Activated naive CD4-positive, alpha-beta T cell treated with anti-CD3 and anti-CD28 coated beads, Interleukin-2, amount 50 U/mL, for 72 hours (primary cell): ENCODE measurements around the gene SLIT1. TPM values are rescaled to one million over a fixed set of nuclear protein-coding genes. Genes with fewer than 3 reads are reported as not detected.
A peak's percentile ranks its signal among the peaks of the same experiment; 100 is the strongest.

Source experiments
- ATAC-seq, 2 donors: fragments of 150-1000 bp; cut with Tn5 transposase; 2 replicates each; pipeline ENCODE4 v1.10.0; 2021; ENCODE audit warnings: mild to moderate bottlenecking in 2 of 2, moderate library complexity in 2 of 2
- DNase-seq, 2 donors: peaks; one replicate each; pipeline ENCODE4 v3.0.0; 2021 to 2022; ENCODE audit warnings: low spot score in 2 of 2
- H3K27ac Mint-ChIP-seq, 2 donors: one replicate each; pipeline ENCODE4 v1.8.0; 2022; ENCODE audit warnings: mild to moderate bottlenecking in 2 of 2, mixed read lengths in 2 of 2
- H3K36me3 Mint-ChIP-seq, 2 donors: one replicate each; pipeline ENCODE4 v1.8.0; 2022; ENCODE audit warnings: mixed read lengths in 2 of 2
- H3K9me3 Mint-ChIP-seq, 2 donors: one replicate each; pipeline ENCODE4 v1.8.0; 2022; ENCODE audit warnings: mixed read lengths in 2 of 2
- total RNA-seq, 2 donors: library from RNA; stranded (reverse); gene quantifications; one replicate each; pipeline ENCODE4 v1.2.3, GENCODE V29; 2022

SLIT1 gene
- total RNA-seq, 2 donors from 2014 or later = 0.99 to 1.4 TPM

- ATAC-seq = no peak
- Mint-ChIP-seq H3K9me3 (no peaks in the 10 kb centered on the region), H3K27ac (no peak overlapping the region), H3K36me3 (no peaks in the 10 kb centered on the region)
- no peak for DNase-seq
Measured at GRCh38 chr10:97024168-97025073, 161.3 kb downstream of the SLIT1 start.

GRCh38 chr10:97023401-97024167 is 162.2 kb downstream of the SLIT1 start:
- Mint-ChIP-seq H3K27ac (peak overlapping the region in 1 of 2 donors; percentile 47), H3K36me3 (no peaks in the 10 kb centered on the region), H3K9me3 (no peaks in the 10 kb centered on the region)
- DNase-seq (no peak), ATAC-seq (no peak)

GRCh38 chr10:97022616-97023015 is 163.1 kb downstream of the SLIT1 start:
- H3K36me3 Mint-ChIP-seq = no peaks in the 10 kb centered on the region
- no peaks in the 10 kb centered on the region for H3K9me3 Mint-ChIP-seq

GRCh38 chr10:97020452-97021400 is 165.0 kb downstream of the SLIT1 start:
- Mint-ChIP-seq H3K36me3 (no peaks in the 10 kb centered on the region), H3K27ac (peak overlapping the region in 1 of 2 donors; percentile 36), H3K9me3 (no peaks in the 10 kb centered on the region)
- DNase-seq (peak in 1 of 2 donors; percentile 34), ATAC-seq (no peak)

More at GRCh38 chr10:97022616-97023015, 163.1 kb downstream of the SLIT1 start:
- DNase-seq = no peak
- ATAC-seq = no peak
- no peak overlapping the region for H3K27ac Mint-ChIP-seq

GRCh38 chr10:97019213-97019844 is 166.4 kb downstream of the SLIT1 start:
- no peaks in the 10 kb centered on the region for H3K9me3 Mint-ChIP-seq
- no peak overlapping the region for H3K27ac Mint-ChIP-seq
- H3K36me3 Mint-ChIP-seq = no peaks in the 10 kb centered on the region
- ATAC-seq (no peak), DNase-seq (peak in 1 of 2 donors; percentile 39)

GRCh38 chr10:97018251-97019212 is 167.2 kb downstream of the SLIT1 start:
- H3K9me3 Mint-ChIP-seq = no peaks in the 10 kb centered on the region
- no peaks in the 10 kb centered on the region for H3K36me3 Mint-ChIP-seq
- ATAC-seq = no peak
- DNase-seq = peak in 1 of 2 donors; percentile 48
- H3K27ac Mint-ChIP-seq = no peak overlapping the region

- ATAC-seq = peak; percentile 7 to 8
- DNase-seq = no peak
- Mint-ChIP-seq H3K36me3 (no peaks in the 10 kb centered on the region), H3K9me3 (no peaks in the 10 kb centered on the region), H3K27ac (peak overlapping the region; percentile 12 to 84)
Measured at GRCh38 chr10:97017474-97017903, 168.3 kb downstream of the SLIT1 start.

GRCh38 chr10:97016728-97017473 is 168.9 kb downstream of the SLIT1 start:
- no peaks in the 10 kb centered on the region for H3K9me3 Mint-ChIP-seq
- H3K36me3 Mint-ChIP-seq = no peaks in the 10 kb centered on the region
- peak; percentile 71 to 91 for ATAC-seq
- H3K27ac Mint-ChIP-seq = peak overlapping the region; percentile 84 to 93
- DNase-seq = peak in 1 of 2 donors; percentile 31

GRCh38 chr10:97015240-97015639 is 170.5 kb downstream of the SLIT1 start:
- ATAC-seq = no peak
- Mint-ChIP-seq H3K9me3 (no peaks in the 10 kb centered on the region), H3K36me3 (no peaks in the 10 kb centered on the region), H3K27ac (no peak overlapping the region)
- no peak for DNase-seq

GRCh38 chr10:97013983-97014382 is 171.8 kb downstream of the SLIT1 start:
- H3K27ac Mint-ChIP-seq = peak overlapping the region in 1 of 2 donors; percentile 53
- H3K36me3 Mint-ChIP-seq = no peaks in the 10 kb centered on the region
- H3K9me3 Mint-ChIP-seq = no peaks in the 10 kb centered on the region
- ATAC-seq (no peak), DNase-seq (no peak)

- Mint-ChIP-seq H3K27ac (no peak overlapping the region), H3K36me3 (no peaks in the 10 kb centered on the region), H3K9me3 (no peaks in the 10 kb centered on the region)
- ATAC-seq = no peak
- no peak for DNase-seq
Measured at GRCh38 chr10:97013568-97013967, 172.2 kb downstream of the SLIT1 start.

GRCh38 chr10:97012470-97012869 is 173.3 kb downstream of the SLIT1 start:
- no peak for ATAC-seq
- H3K36me3 Mint-ChIP-seq = peaks cover 4 to 7% of the 10 kb centered on the region in 2 donors
- H3K9me3 Mint-ChIP-seq = peaks cover 4 to 5% of the 10 kb centered on the region in 2 donors
- no peak for DNase-seq
- no peak overlapping the region for H3K27ac Mint-ChIP-seq

GRCh38 chr10:97011397-97011796 is 174.4 kb downstream of the SLIT1 start:
- ATAC-seq (no peak), DNase-seq (no peak)
- Mint-ChIP-seq H3K9me3 (peaks cover 14 to 15% of the 10 kb centered on the region in 2 donors), H3K36me3 (peaks cover 15 to 17% of the 10 kb centered on the region in 2 donors), H3K27ac (no peak overlapping the region)

- DNase-seq = no peak
- Mint-ChIP-seq H3K9me3 (peaks cover 16 to 17% of the 10 kb centered on the region in 2 donors), H3K36me3 (peaks cover 17 to 19% of the 10 kb centered on the region in 2 donors), H3K27ac (no peak overlapping the region)
- no peak for ATAC-seq
Measured at GRCh38 chr10:97010695-97011206, 175.0 kb downstream of the SLIT1 start.
